Stimulated activated memory B cell treated with anti-CD40 and anti-IgM and Interleukin-4, amounts not matched to agents 10 μg/mL and 1 μg/mL and 100 μg/mL, for 72 hours (primary cell): Measurements from ENCODE around the gene SPTLC3.
A peak's percentile ranks its signal among the peaks of the same experiment; 100 is the strongest.

Experiments used
- ATAC-seq: fragments of 150-1000 bp; cut with Tn5 transposase; 2 replicates; pipeline ENCODE4 v1.10.0; 2021
- H3K27ac Mint-ChIP-seq: one replicate; pipeline ENCODE4 v1.8.0; 2022; ENCODE audit warnings: mild to moderate bottlenecking, mixed read lengths
- H3K27me3 Mint-ChIP-seq: one replicate; pipeline ENCODE4 v1.8.0; 2022; ENCODE audit warnings: mixed read lengths
- H3K36me3 Mint-ChIP-seq: one replicate; pipeline ENCODE4 v1.8.0; 2022; ENCODE audit warnings: mixed read lengths
- H3K4me1 Mint-ChIP-seq: one replicate; pipeline ENCODE4 v1.8.0; 2022; ENCODE audit warnings: mixed read lengths
- H3K4me3 Mint-ChIP-seq: one replicate; pipeline ENCODE4 v1.8.0; 2022; ENCODE audit warnings: mild to moderate bottlenecking, moderate library complexity, mixed read lengths
- H3K9me3 Mint-ChIP-seq: one replicate; pipeline ENCODE4 v1.8.0; 2022; ENCODE audit warnings: mixed read lengths

The SPTLC3 gene

GRCh38 chr20:13119583-13119982 is 110.8 kb downstream of the SPTLC3 start:
- Mint-ChIP-seq H3K9me3 (no peaks in the 10 kb centered on the region), H3K27me3 (no peaks in the 10 kb centered on the region)

GRCh38 chr20:13120471-13120870 is 111.7 kb downstream of the SPTLC3 start:
- no peak overlapping the region for H3K27ac Mint-ChIP-seq
- no peak for ATAC-seq

More at GRCh38 chr20:13119583-13119982, 110.8 kb downstream of the SPTLC3 start:
- Mint-ChIP-seq H3K4me3 (no peak overlapping the region), H3K27ac (no peak overlapping the region), H3K36me3 (no peaks in the 10 kb centered on the region), H3K4me1 (no peaks in the 10 kb centered on the region)
- peak; percentile 49 for ATAC-seq

GRCh38 chr20:13121840-13122515 is 113.2 kb downstream of the SPTLC3 start:
- peak; percentile 67 for ATAC-seq
- H3K36me3 Mint-ChIP-seq = no peaks in the 10 kb centered on the region
- no peaks in the 10 kb centered on the region for H3K27me3 Mint-ChIP-seq
- H3K4me1 Mint-ChIP-seq = no peaks in the 10 kb centered on the region
- no peak overlapping the region for H3K27ac Mint-ChIP-seq
- H3K4me3 Mint-ChIP-seq = no peak overlapping the region
- H3K9me3 Mint-ChIP-seq = no peaks in the 10 kb centered on the region

More at GRCh38 chr20:13120471-13120870, 111.7 kb downstream of the SPTLC3 start:
- Mint-ChIP-seq H3K36me3 (no peaks in the 10 kb centered on the region), H3K4me1 (no peaks in the 10 kb centered on the region), H3K27me3 (no peaks in the 10 kb centered on the region), H3K4me3 (no peak overlapping the region), H3K9me3 (no peaks in the 10 kb centered on the region)

GRCh38 chr20:13125486-13125885 is 116.7 kb downstream of the SPTLC3 start:
- H3K27me3 Mint-ChIP-seq = no peaks in the 10 kb centered on the region

GRCh38 chr20:13128173-13128572 is 119.4 kb downstream of the SPTLC3 start:
- ATAC-seq = no peak
- Mint-ChIP-seq H3K27me3 (peaks cover 15% of the 10 kb centered on the region), H3K27ac (no peak overlapping the region), H3K4me1 (no peaks in the 10 kb centered on the region), H3K4me3 (no peak overlapping the region), H3K36me3 (no peaks in the 10 kb centered on the region), H3K9me3 (no peaks in the 10 kb centered on the region)

More at GRCh38 chr20:13125486-13125885, 116.7 kb downstream of the SPTLC3 start:
- Mint-ChIP-seq H3K36me3 (no peaks in the 10 kb centered on the region), H3K9me3 (no peaks in the 10 kb centered on the region), H3K4me3 (no peak overlapping the region), H3K4me1 (no peaks in the 10 kb centered on the region), H3K27ac (no peak overlapping the region)
- ATAC-seq = no peak

GRCh38 chr20:13130061-13130706 is 121.4 kb downstream of the SPTLC3 start:
- Mint-ChIP-seq H3K36me3 (no peaks in the 10 kb centered on the region), H3K9me3 (no peaks in the 10 kb centered on the region), H3K27ac (no peak overlapping the region), H3K4me1 (no peaks in the 10 kb centered on the region), H3K27me3 (peaks cover 25% of the 10 kb centered on the region), H3K4me3 (no peak overlapping the region)
- no peak for ATAC-seq

GRCh38 chr20:13130707-13131103 is 121.9 kb downstream of the SPTLC3 start:
- no peak overlapping the region for H3K4me3 Mint-ChIP-seq

GRCh38 chr20:13131688-13132087 is 122.9 kb downstream of the SPTLC3 start:
- H3K4me1 Mint-ChIP-seq = no peaks in the 10 kb centered on the region
- no peak overlapping the region for H3K27ac Mint-ChIP-seq
- peak; percentile 50 for ATAC-seq
- H3K4me3 Mint-ChIP-seq = no peak overlapping the region
- peaks cover 25% of the 10 kb centered on the region for H3K27me3 Mint-ChIP-seq
- H3K9me3 Mint-ChIP-seq = no peaks in the 10 kb centered on the region
- no peaks in the 10 kb centered on the region for H3K36me3 Mint-ChIP-seq

More at GRCh38 chr20:13130707-13131103, 121.9 kb downstream of the SPTLC3 start:
- ATAC-seq = no peak
- Mint-ChIP-seq H3K9me3 (no peaks in the 10 kb centered on the region), H3K4me1 (no peaks in the 10 kb centered on the region), H3K27ac (no peak overlapping the region), H3K27me3 (peaks cover 25% of the 10 kb centered on the region), H3K36me3 (no peaks in the 10 kb centered on the region)

GRCh38 chr20:13139459-13140150 is 130.8 kb downstream of the SPTLC3 start:
- H3K36me3 Mint-ChIP-seq = no peaks in the 10 kb centered on the region
- no peak for ATAC-seq
- peaks cover 4% of the 10 kb centered on the region for H3K9me3 Mint-ChIP-seq
- H3K27me3 Mint-ChIP-seq = peaks cover under 1% of the 10 kb centered on the region
- no peak overlapping the region for H3K27ac Mint-ChIP-seq
- no peaks in the 10 kb centered on the region for H3K4me1 Mint-ChIP-seq
- H3K4me3 Mint-ChIP-seq = no peak overlapping the region

GRCh38 chr20:13140201-13140600 is 131.4 kb downstream of the SPTLC3 start:
- ATAC-seq = no peak
- Mint-ChIP-seq H3K27me3 (no peaks in the 10 kb centered on the region), H3K4me1 (no peaks in the 10 kb centered on the region), H3K36me3 (no peaks in the 10 kb centered on the region), H3K4me3 (no peak overlapping the region), H3K9me3 (peaks cover 4% of the 10 kb centered on the region), H3K27ac (no peak overlapping the region)

- Mint-ChIP-seq H3K9me3 (peaks cover 4% of the 10 kb centered on the region), H3K27me3 (no peaks in the 10 kb centered on the region), H3K4me3 (no peak overlapping the region), H3K27ac (no peak overlapping the region), H3K36me3 (no peaks in the 10 kb centered on the region), H3K4me1 (no peaks in the 10 kb centered on the region)
- ATAC-seq = no peak
Measured at GRCh38 chr20:13140775-13141174, 132.0 kb downstream of the SPTLC3 start.

- ATAC-seq = no peak
- Mint-ChIP-seq H3K9me3 (peaks cover 4% of the 10 kb centered on the region), H3K36me3 (no peaks in the 10 kb centered on the region)
Measured at GRCh38 chr20:13141546-13141945, 132.8 kb downstream of the SPTLC3 start.

GRCh38 chr20:13142143-13142542 is 133.4 kb downstream of the SPTLC3 start:
- Mint-ChIP-seq H3K36me3 (no peaks in the 10 kb centered on the region), H3K27me3 (no peaks in the 10 kb centered on the region), H3K4me3 (no peak overlapping the region), H3K9me3 (peaks cover 4% of the 10 kb centered on the region), H3K4me1 (no peaks in the 10 kb centered on the region), H3K27ac (no peak overlapping the region)
- no peak for ATAC-seq

More at GRCh38 chr20:13141546-13141945, 132.8 kb downstream of the SPTLC3 start:
- Mint-ChIP-seq H3K27ac (no peak overlapping the region), H3K27me3 (no peaks in the 10 kb centered on the region), H3K4me1 (no peaks in the 10 kb centered on the region), H3K4me3 (no peak overlapping the region)

- no peak overlapping the region for H3K27ac Mint-ChIP-seq
- H3K4me1 Mint-ChIP-seq = no peaks in the 10 kb centered on the region
- ATAC-seq = no peak
- no peaks in the 10 kb centered on the region for H3K27me3 Mint-ChIP-seq
- H3K4me3 Mint-ChIP-seq = no peak overlapping the region
- peaks cover 4% of the 10 kb centered on the region for H3K9me3 Mint-ChIP-seq
- H3K36me3 Mint-ChIP-seq = no peaks in the 10 kb centered on the region
Measured at GRCh38 chr20:13147071-13147963, 138.5 kb downstream of the SPTLC3 start.

- H3K4me3 Mint-ChIP-seq = no peak overlapping the region
- no peak for ATAC-seq
- no peaks in the 10 kb centered on the region for H3K27me3 Mint-ChIP-seq
- no peaks in the 10 kb centered on the region for H3K4me1 Mint-ChIP-seq
- H3K27ac Mint-ChIP-seq = no peak overlapping the region
- peaks cover 4% of the 10 kb centered on the region for H3K9me3 Mint-ChIP-seq
- H3K36me3 Mint-ChIP-seq = no peaks in the 10 kb centered on the region
Measured at GRCh38 chr20:13147971-13148370, 139.2 kb downstream of the SPTLC3 start.
